NCI-H2171 treated with DMSO at 0.1 percent for 48 hours (cell line): ENCODE data around the gene MGA.
"Not testable (repeated sequence)": the region's sequence is repeated elsewhere in the genome, so short reads cannot be mapped to it uniquely, and the experiment has no call there.

Experiments
- DNase-seq: peaks from one replicate; lab custom pipeline; 2025; lab: John Stamatoyannopoulos, UW

The MGA gene

DNA sequence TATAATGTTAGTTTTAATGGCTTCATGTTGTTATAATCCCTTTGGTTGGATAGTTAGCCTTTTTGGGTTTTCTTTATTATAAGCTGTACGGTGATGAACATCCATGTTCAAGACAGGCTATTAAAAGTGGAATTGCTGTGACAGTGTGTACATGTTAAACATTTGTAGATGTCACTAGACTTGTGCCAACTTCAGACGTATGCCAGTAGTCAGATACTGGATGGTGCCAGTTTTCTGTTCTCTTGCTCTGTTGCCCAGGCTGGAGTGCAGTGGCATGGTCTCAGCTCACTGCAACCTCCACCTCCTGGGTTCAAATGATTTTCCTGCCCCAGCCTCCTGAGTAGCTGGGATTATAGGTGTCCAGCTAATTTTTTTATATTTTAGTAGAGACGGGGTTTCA, 54.1 kb downstream of the MGA start:
- no peak for DNase-seq

DNA sequence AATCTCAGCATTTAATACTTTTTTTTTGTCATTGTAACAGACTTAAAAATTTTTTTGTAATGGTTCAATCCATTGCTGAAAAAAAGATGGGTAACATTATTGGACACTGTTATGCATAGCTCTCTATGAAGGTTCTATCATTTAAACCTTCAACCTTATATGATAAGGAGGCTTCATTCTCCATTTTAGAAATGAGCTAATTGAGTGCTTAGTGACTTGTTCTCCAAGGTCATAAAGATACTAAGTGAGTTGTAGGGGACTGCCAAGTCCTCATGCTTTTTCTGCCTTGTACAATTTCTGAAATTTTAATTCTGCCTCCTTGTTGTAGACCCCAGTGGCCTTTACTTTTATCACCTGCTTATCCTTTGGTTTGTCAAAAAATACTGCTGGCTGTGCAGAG, 56.7 kb downstream of the MGA start:
- DNase-seq, result no peak

DNA sequence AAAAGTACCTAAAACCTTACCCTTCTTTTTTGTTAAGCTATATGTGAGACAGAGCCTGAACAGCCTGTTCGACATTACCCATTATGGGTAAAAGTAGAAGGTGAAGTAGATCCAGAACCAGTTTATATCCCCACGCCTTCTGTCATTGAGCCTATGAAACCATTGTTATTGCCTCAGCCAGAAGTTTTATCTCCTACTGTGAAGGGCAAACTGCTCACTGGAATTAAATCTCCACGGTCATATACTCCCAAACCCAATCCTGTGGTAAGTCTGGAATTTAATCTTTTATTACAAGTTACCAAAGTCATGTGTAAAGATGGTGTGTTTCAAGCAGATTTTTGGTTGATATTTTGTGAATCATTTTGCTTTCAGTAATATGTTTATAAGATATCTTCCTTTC, 66.9 kb downstream of the MGA start:
- no peak for DNase-seq

DNA sequence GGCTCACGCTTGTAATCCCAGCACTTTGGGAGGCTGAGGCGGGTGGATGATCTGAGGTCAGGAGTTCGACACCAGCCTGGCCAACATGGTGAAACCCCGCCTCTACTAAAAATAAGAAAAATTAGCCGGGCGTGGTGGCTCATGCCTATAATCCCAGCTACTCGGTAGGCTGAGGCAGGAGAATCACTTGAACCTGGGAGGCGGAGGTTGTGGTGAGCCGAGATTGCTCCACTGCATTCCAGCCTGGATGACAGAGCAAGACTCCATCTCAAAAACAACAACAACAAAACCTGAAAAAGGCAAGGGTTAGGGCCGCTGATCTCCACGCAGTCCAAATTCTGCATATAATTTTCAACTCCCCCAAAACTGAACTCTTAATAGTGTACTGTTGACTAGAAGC, 67.9 kb downstream of the MGA start:
- not testable (repeated sequence) for DNase-seq

DNA sequence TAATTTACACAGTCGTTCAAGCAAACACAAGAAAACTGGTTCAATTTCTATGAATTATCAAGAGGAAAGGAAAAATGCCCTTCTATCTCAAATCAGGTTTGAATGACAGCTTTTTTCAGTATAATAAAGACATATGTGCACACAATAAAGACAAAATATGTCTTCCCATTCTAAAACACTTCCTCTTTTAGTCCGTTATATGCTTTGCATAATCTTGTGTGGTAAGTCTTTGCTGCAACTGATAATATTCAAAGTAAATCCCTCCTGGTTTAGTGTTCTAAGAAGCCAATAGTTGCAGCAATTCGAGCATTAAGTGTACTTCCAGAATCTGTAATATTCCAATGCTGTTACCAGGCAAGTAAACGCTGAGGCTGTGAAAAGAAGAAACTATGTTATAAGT, 70.3 kb downstream of the MGA start:
- DNase-seq, result no peak

DNA sequence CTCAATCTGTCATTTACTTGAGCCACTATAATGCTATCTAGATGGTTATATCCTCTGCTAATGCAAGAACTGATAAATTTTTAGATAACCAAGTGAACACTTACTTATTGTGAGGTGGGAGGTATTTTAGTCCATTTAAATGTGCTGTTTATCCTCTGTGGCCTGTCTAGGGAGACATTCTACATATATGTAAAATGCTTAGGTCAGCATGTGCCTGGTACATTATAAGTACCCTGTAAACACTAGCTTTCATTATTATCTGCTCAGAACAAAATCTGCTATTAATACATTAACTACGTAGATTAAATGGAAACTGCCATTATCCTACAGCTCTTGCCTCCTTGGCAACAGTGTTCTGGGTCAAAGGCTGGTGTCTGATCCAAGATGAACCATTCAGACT, 72.3 kb downstream of the MGA start:
- DNase-seq, result no peak

DNA sequence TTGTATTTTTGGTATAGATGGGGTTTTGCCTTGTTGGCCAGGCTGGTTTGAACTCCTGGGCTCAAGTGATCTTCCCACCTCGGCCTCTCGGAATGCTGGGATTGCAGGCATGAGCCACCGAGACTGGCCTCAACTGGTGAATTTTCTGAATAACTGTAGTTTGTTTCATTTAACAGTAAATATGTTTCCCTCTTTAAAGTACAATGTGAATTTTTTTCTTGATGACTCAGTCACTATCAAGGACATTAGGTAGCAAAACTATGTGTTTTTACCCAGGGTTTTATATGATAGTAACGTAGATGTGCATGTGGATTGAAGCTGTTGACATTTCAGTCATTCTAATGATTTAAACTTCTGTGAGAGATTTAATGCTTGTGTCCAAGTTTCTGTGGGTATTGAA, 73.9 kb downstream of the MGA start:
- DNase-seq, result no peak

DNA sequence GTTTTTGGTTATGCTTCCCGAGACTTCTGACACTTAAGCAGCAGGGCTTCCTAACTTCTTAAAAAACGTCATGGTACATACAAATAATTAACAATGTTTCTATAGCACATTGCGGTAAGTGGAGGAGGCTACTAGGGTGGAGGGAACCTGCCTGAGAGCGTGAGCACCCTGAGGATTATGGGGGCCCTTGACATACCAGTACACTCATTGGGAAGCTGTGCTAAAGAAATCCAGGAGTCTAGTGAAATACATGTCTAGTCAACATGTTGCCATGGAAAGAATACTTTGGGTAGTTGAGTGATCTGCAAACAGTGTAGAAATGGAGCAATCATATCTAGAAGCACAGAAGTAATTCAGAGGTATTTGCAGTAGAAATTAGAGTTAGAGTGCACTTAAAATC, 74.8 kb downstream of the MGA start:
- no peak for DNase-seq

DNA sequence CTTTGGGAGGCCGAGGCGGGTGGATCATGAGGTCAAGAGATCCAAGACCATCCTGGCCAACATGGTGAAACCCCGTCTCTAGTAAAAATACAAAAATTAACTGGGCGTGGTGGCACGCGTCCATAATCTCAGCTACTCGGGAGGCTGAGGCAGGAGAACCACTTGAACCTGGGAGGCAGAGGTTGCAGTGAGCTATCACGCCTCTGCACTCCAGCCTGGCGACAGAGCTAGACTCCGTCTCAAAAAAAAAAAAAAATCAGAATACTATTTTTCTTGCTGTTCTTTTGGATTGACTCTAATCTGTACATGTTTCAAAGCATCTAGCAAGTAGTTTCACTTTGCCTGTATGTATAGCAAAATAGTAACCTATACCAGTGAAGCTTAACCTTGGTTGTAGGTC, 75.3 kb downstream of the MGA start:
- not testable (repeated sequence) for DNase-seq

DNA sequence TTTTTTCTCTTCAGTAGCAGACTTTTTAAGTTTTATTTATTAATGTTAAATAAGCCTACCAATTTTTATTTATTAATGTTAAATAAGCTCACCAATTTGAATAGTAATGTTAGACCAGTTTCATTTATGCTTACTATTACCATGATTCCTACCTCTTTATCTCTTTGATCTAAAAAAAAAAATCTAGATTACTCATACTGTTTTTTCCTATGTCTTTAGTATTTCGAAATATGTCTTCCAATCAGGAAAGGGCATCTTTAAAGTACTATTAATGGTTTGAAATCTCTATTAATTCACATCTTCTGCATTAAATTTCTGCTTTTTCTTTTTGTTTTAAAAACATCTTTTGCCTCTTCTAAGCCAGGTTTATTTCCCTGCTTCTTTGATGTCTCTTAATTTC, 86.6 kb downstream of the MGA start:
- DNase-seq, result no peak

DNA sequence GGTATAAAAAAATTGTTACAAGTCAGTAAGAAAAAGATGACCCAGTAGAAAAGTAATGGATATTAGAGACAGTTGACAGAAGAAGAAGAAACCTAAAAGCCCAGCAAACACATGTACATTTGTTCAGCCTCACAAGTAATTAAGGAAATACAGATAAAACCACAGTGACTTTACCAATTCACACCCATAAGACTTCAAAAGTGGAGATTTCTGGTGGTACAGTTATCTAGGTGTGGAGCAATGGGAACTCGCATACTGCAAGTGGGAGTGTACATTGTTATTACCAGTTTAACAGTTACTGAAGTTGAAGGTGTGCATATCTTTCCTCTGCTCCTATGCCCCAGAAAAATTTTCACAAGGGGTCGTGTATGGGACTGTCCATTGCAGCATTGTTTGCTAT, 96.0 kb downstream of the MGA start:
- DNase-seq, result no peak

DNA sequence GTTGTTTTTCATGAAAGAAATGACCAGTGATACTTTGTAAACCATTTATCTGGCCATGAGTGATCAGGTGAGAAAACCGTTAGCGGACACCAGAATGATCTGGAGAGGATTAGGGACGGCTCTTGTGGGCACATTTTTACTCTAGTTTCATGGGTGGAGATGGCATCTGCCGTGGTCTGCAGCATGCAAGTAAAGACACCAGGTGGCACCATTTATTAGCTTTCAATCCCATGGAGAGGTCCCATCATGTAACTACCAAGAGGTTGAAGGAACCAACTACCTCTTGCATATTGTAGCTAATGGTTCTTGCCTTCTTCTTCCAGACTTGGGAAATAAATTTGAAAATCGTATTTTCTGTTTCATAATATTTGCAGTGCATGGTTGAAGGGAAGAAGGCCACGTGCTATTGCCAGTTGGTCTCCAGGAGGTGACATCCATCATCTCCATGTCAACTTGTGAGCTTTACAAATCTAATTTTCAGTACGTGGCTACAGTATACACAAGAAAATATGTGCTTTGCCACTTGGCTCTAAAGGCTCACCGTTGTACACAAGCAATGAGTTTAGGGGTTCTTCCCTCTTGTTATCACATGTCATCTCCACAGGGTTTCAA, 112.6 kb downstream of the MGA start:
- DNase-seq, result peak; percentile 78

DNA sequence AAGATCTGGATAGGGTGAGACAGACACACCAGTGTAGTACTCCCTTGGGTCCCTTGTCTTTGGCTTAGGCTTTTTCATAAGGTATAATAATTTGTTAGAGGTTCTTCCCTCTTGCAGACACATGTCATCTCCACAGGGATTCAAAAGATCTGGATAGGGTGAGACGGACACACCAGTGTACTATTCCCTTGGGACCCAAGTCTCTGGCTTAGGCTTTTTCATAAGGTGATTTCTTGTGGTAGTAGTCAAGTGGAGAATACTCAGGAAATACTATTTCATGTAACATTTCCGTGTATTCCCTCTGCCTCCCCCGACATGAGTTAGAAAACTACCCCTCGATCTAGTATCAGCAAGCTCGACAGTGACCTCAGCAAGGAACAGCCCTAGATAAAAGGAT, 113.1 kb downstream of the MGA start:
- peak; percentile 51 for DNase-seq

DNA sequence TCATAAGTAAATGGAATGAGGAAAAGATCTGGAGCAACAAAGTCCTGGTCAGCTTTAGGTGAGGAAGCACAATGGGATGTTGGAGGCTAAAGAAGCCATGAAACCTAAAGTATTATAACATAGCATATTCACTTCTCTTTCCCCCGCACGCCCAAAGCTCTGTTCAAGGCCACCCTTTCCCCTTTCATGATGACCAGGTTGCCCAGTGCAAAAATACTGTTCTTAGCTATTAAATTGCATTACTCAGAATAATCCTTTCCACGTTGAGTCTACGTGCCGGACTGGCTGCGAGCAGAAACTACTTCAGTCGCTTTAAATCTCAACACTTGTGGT, 113.5 kb downstream of the MGA start:
- DNase-seq, result no peak

DNA sequence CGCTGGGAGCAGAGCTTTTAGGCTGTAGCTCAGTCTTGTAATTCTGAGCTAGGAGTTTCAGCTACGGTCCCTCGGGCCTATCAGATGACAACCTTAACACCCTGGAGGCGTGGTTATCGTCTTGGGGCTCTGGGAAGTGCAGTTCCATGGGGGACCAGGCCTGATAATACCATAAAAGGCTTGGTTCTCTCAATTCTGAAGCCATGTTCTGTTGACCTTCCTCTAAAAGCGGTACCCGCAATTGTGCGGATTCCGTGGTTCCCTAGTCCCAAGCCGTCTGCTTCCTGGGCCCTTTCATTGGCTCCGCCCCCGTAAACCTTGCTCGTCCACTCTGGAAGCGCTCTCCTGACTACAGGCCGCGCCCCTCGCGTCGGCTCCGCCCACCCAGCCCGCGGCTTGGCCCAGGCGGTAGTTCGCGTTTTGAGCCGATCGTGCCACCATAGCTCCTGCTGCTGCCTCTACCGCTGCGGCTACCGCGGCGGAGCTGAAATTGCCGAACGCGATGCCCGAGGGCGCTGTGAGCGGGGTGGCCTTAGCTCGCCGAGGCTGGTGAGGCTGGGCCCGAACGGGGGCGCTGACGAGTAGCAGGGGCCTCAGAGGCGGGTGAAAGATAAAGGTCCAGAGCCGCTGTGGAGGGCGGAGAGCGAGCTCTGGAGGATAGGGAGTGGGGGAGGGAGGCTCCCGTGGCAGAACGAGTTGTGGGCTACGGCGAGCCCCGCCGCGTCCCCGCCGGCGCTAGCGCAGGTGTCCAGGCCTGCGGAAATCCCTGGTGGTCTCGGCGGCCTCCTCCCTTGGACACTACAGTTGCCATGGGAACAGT, 114.1 kb downstream of the MGA start, which contains the start of gene MAPKBP1:
TSS of gene MAPKBP1 (plus strand) at position 423 of the 820 bp plus-strand sequence. CDS start 792 bp downstream, outside the sequence.
- peak; percentile 98 for DNase-seq

DNA sequence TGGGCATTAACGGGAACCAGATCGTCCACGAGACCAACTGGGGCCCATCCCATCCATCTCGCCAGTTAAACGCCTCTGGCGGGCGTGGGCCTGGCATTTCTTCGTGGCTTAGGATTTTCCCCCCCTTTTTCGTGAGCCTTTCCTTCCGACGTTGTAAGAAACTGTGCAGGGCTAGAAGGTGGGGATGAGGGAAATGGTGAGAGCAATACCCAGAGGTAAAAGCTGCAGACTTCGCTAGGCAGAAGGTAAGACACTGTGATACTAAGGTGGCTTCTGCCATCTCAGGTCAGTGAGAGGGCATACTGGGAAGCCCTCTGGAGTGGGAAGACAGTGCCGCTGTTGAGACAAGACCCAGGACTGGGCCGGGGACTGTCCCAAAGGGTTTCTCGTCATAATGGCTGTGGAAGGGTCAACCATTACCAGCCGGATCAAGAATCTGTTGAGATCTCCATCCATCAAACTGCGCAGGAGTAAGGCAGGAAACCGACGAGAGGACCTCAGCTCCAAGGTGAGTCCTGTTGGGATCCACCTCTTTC, 114.7 kb downstream of the MGA start:
- peak; percentile 57 for DNase-seq

DNA sequence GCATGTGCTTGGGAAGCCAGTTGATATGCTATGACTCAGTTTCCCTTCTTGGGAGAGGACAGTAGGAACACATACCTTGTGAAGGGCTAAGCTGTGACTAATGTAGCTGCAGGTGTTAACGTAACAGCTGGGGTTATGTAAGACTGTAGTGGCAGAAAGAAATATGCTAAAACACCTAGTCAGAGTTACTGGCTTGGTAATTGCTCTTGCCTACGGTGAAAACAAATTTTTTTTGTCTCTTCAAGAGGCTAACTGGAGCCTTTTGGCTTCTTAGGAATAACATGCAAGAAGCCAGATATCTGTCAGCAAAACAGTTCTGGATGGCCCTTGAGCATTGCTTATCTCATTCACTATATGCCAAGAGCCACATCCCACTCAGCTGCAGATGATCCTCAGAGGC, 115.4 kb downstream of the MGA start:
- peak; percentile 23 for DNase-seq

DNA sequence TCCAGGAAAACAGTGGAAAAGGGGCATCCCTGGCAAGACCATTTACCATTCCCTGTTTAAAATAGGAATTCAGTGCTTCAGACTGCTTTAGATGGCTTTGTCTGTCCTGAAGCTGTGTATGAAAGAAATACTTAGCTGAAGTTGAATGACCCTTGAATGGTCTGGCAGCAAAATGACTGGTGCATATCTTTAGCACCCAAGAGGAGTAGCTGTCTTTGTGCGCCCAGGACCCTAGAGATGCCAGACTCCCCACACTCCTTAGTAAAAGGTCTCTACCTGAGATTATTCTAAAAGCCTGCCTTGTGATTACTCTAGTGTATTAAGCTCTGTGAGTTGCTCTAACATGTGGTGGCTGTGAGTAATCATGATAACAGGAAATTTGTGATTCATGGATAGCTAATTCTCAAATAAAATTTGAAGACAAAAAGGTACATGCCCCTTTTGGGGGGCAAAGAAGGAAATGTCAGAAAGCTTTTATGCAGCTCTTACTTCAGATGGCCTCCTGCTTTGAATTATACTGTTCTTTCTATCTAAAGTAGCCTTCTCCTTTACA, 117.3 kb downstream of the MGA start:
- no peak for DNase-seq

DNA sequence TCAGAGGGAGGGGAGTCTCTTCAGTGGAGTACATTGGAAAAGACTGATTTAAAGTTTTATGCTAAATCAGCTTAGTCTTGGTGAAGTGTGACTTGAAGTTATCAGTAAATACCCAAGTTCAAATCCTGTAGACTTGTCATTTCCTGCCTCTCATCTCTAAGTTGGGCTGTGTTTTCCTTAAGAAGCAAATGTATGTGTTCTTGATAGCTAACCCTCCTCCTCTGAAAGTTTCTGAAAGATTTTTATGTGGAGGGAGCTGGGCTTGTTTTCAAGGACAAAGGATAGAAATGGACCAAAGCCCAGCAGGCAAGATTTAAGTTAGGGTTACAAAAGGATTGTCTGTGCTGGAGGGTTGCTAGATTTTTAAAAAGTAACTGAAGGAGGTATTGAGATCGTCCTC, 118.3 kb downstream of the MGA start:
- DNase-seq, result no peak

DNA sequence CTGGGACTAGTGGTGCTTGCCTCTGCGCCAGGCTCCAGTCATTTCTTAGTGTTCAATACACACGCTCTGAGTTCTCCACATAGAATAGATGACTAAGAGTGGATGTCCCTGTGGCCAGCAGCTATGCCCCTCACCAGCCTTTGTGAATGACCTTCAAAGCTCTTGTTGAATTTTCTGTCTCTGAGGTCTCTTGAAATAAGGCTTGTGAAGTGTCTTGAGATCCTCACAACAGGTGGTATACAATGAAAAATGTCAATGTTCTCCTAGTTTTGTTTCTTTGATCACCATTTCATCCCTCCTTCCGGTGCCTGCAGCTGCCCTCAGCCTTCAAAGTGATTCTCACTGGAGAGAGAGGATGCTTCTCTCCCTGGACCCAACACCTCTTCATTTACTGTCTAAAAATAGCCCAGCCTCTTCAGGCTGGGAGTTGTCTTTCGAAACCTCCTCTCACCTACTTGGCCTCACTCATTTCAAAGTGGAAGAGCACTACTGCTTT, 119.5 kb downstream of the MGA start:
- no peak for DNase-seq

DNA sequence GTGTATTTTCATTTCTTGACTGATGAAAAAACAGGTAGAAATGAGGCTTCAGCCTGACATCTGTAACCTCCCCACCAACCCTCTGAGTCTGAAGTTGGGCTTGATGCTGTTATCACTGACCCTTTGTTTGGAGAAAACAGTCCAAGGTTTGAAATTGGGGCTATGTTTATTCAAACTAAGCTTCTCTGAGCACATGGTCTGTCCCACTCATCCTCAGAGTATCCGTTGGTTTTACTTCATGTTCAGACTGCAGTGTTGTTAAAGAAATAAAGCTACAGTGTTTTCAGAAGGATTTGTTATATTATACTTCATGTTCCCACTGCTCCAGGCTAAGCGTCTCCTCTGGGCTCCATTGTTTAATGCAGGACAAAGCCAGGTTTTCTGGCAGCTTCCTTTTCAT, 120.1 kb downstream of the MGA start:
- DNase-seq, result no peak

DNA sequence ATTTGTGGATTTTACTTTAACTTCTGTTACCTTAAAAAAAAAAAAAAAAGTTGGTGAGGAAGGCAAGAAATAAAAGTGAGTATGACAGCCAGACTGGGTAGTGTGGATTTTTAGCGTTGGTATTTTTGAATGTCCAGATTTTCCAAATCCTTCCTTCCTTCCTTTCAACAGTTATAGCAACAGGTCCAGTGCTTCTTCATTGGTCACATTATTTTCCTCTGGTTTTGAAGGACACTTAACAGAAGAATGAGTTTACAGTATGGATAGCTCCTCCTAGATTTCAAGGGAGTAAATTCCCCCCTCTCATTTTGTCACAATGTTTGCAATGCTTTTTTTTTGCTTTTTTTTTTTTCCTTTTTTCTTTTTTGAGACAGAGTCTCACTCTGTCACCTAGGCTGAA, 120.5 kb downstream of the MGA start:
- DNase-seq, result no peak
